DND-41 (cell line): ENCODE measurements around the gene PARVB.

Experiments used
- ATAC-seq: fragments of 200-7000 bp; cut with Tn5 transposase; 3 replicates; pipeline ENCODE4 v1.9.1; 2021; ENCODE audit warnings: low read depth; ENCODE audit not compliant: insufficient read depth
- DNase-seq: peaks from one replicate; pipeline ENCODE4 v3.0.0-alpha.2; 2020
- H2AFZ ChIP-seq: 2 replicates; pipeline ENCODE4 v1.6.0; 2012; ENCODE audit warnings: low read depth, low read length
- H3K27ac ChIP-seq: 2 replicates; pipeline ENCODE4 v1.5.1; 2012; ENCODE audit warnings: low read length, inconsistent platforms
- H3K27me3 ChIP-seq: fragments of 200-600 bp; sonication (generic); 2 replicates; pipeline ENCODE4 v1.6.0; 2012; ENCODE audit warnings: low read length, mild to moderate bottlenecking, inconsistent platforms; ENCODE audit not compliant: insufficient read depth, poor library complexity
- H3K36me3 ChIP-seq: 2 replicates; pipeline ENCODE4 v1.5.1; 2012; ENCODE audit warnings: low read length, inconsistent platforms; ENCODE audit not compliant: insufficient read depth
- H3K4me1 ChIP-seq: 2 replicates; pipeline ENCODE4 v1.5.1; 2012; ENCODE audit warnings: mild to moderate bottlenecking, low read length; ENCODE audit not compliant: insufficient read depth
- H3K4me2 ChIP-seq: 2 replicates; pipeline ENCODE4 v1.6.0; 2012; ENCODE audit warnings: mild to moderate bottlenecking, moderate library complexity, low read length, inconsistent platforms; ENCODE audit not compliant: insufficient read depth
- H3K4me3 ChIP-seq, 2 experiments: fragments of 200-600 bp in 1 of 2; shearing (Covaris generic) in 1 of 2; 2 replicates each; pipeline ENCODE4 v1.5.1; 2012 to 2016; ENCODE audit warnings: inconsistent platforms in 2 of 2, low read length in 2 of 2, mild to moderate bottlenecking in 2 of 2, low read depth in 1 of 2, moderate library complexity in 1 of 2
- H3K79me2 ChIP-seq: 2 replicates; pipeline ENCODE4 v1.6.0; 2012; ENCODE audit warnings: low read length, inconsistent platforms; ENCODE audit not compliant: insufficient read depth
- H3K9ac ChIP-seq: 2 replicates; pipeline ENCODE4 v1.6.0; 2012; ENCODE audit warnings: low read depth, mild to moderate bottlenecking, inconsistent platforms, low read length, moderate library complexity
- H3K9me3 ChIP-seq: 2 replicates; pipeline ENCODE4 v1.5.1; 2012; ENCODE audit warnings: low read length, moderate library complexity, mild to moderate bottlenecking, inconsistent platforms; ENCODE audit not compliant: insufficient read depth, severe bottlenecking
- H4K20me1 ChIP-seq: 2 replicates; pipeline ENCODE4 v1.6.0; 2012; ENCODE audit warnings: low read length; ENCODE audit not compliant: insufficient read depth
- CTCF ChIP-seq: IDR thresholded peaks from 2 replicates; pipeline ENCODE4 v1.5.1; 2012; ENCODE audit warnings: borderline replicate concordance, low read length, moderate library complexity, mild to moderate bottlenecking; ENCODE audit not compliant: poor library complexity, severe bottlenecking; ENCODE audit errors: extremely low read depth
- EZH2 ChIP-seq: IDR thresholded peaks from 3 replicates; pipeline ENCODE4 v1.6.1; 2012; ENCODE audit warnings: borderline replicate concordance, low read depth, mild to moderate bottlenecking, moderate library complexity, low read length, inconsistent platforms; ENCODE audit not compliant: severe bottlenecking

PARVB gene

GRCh38 chr22:44087089-44087430 lies 63.0 kb downstream of the PARVB start:
- H3K4me3 ChIP-seq: no peak overlapping the region
- no peak overlapping the region for H3K4me2 ChIP-seq
- no peak overlapping the region for H3K9ac ChIP-seq
- H4K20me1 ChIP-seq: no peaks in the 10 kb centered on the region
- H3K36me3 ChIP-seq: no peaks in the 10 kb centered on the region
- no peak for ATAC-seq
- TF ChIP-seq CTCF: no peak
- no peak for TF ChIP-seq EZH2
- H3K27ac ChIP-seq: no peak overlapping the region
- no peaks in the 10 kb centered on the region for H3K79me2 ChIP-seq
- H3K4me1 ChIP-seq: no peaks in the 10 kb centered on the region
- H3K9me3 ChIP-seq: no peaks in the 10 kb centered on the region
- no peaks in the 10 kb centered on the region for H3K27me3 ChIP-seq
- DNase-seq: no peak
- no peak overlapping the region for H2AFZ ChIP-seq

- no peak for ATAC-seq
- no peak overlapping the region for H3K4me3 ChIP-seq
- H3K36me3 ChIP-seq: no peaks in the 10 kb centered on the region
- no peak overlapping the region for H3K4me2 ChIP-seq
- no peaks in the 10 kb centered on the region for H3K9me3 ChIP-seq
- DNase-seq: no peak
- H3K9ac ChIP-seq: no peak overlapping the region
- no peak for TF ChIP-seq CTCF
- TF ChIP-seq EZH2: no peak
- H3K27me3 ChIP-seq: no peaks in the 10 kb centered on the region
- no peak overlapping the region for H3K27ac ChIP-seq
- no peaks in the 10 kb centered on the region for H3K79me2 ChIP-seq
- no peak overlapping the region for H2AFZ ChIP-seq
- no peaks in the 10 kb centered on the region for H3K4me1 ChIP-seq
- no peaks in the 10 kb centered on the region for H4K20me1 ChIP-seq
These were observed 65.0 kb downstream of the PARVB start for GRCh38 chr22:44088976-44089570.

GRCh38 chr22:44089717-44090570 lies 65.8 kb downstream of the PARVB start:
- Histone ChIP-seq H3K4me2 (no peak overlapping the region), H3K27ac (no peak overlapping the region), H3K9me3 (no peaks in the 10 kb centered on the region), H3K9ac (no peak overlapping the region), H3K4me1 (no peaks in the 10 kb centered on the region), H3K79me2 (no peaks in the 10 kb centered on the region), H3K4me3 (no peak overlapping the region), H4K20me1 (no peaks in the 10 kb centered on the region), H2AFZ (no peak overlapping the region), H3K36me3 (no peaks in the 10 kb centered on the region), H3K27me3 (no peaks in the 10 kb centered on the region)
- TF ChIP-seq CTCF (no peak), EZH2 (no peak)
- no peak for ATAC-seq
- no peak for DNase-seq
